ENCODE results near the gene CCL28.
"Not testable (repeated sequence)": the region's sequence is repeated elsewhere in the genome, so short reads cannot be mapped to it uniquely, and the experiment has no call there.

Gene CCL28

GRCh38 chr5:43409809-43410271 is 2.4 kb downstream of the CCL28 start:
- DNase-seq: no peak

GRCh38 chr5:43402524-43403066 is 9.6 kb downstream of the CCL28 start:
- not testable (repeated sequence) for DNase-seq

GRCh38 chr5:43401827-43402226 is 10.4 kb downstream of the CCL28 start:
- no peak for DNase-seq

GRCh38 chr5:43400082-43400481 is 12.1 kb downstream of the CCL28 start:
- no peak for DNase-seq

GRCh38 chr5:43396762-43397304 is 15.4 kb downstream of the CCL28 start:
- DNase-seq: no peak

GRCh38 chr5:43390471-43390870 is 21.7 kb downstream of the CCL28 start:
- no peak for DNase-seq

- DNase-seq: peak; percentile 85
Measured at GRCh38 chr5:43389679-43390329, 22.4 kb downstream of the CCL28 start.

GRCh38 chr5:43386960-43387362 is 25.2 kb downstream of the CCL28 start:
- DNase-seq: no peak

- DNase-seq: no peak
Measured at GRCh38 chr5:43376496-43377140, 35.6 kb downstream of the CCL28 start.

GRCh38 chr5:43371821-43372220 is 40.4 kb downstream of the CCL28 start:
- DNase-seq: no peak

GRCh38 chr5:43370352-43370751 is 41.8 kb downstream of the CCL28 start:
- DNase-seq: no peak

GRCh38 chr5:43369651-43370050 is 42.5 kb downstream of the CCL28 start:
- DNase-seq: no peak

- no peak for DNase-seq
Measured at GRCh38 chr5:43367909-43368669, 44.1 kb downstream of the CCL28 start.

GRCh38 chr5:43367453-43367852 is 44.7 kb downstream of the CCL28 start:
- DNase-seq: no peak

GRCh38 chr5:43366680-43367246 is 45.4 kb downstream of the CCL28 start:
- not testable (repeated sequence) for DNase-seq

- not testable (repeated sequence) for DNase-seq
Measured at GRCh38 chr5:43365155-43365554, 47.0 kb downstream of the CCL28 start.

- DNase-seq: no peak
Measured at GRCh38 chr5:43363445-43364152, 48.6 kb downstream of the CCL28 start.

- DNase-seq: no peak
Measured at GRCh38 chr5:43362725-43363435, 49.3 kb downstream of the CCL28 start.

GRCh38 chr5:43358726-43359125 is 53.5 kb downstream of the CCL28 start:
- no peak for DNase-seq

- DNase-seq: no peak
Measured at GRCh38 chr5:43358301-43358700, 53.9 kb downstream of the CCL28 start.

GRCh38 chr5:43357878-43358281 is 54.3 kb downstream of the CCL28 start:
- no peak for DNase-seq

GRCh38 chr5:43357067-43357466 is 55.1 kb downstream of the CCL28 start:
- DNase-seq: no peak
